GM12874 (cell line): ENCODE data around the gene POLDIP3.

Experiments
- TF ChIP-seq, protein P1 (sequence below): IDR thresholded peaks from 2 replicates; pipeline ENCODE4 v1.5.1; 2011; ENCODE audit warnings: low read depth, mild to moderate bottlenecking, control low read depth, low read length, moderate library complexity; ENCODE audit not compliant: insufficient read depth

POLDIP3 gene

DNA sequence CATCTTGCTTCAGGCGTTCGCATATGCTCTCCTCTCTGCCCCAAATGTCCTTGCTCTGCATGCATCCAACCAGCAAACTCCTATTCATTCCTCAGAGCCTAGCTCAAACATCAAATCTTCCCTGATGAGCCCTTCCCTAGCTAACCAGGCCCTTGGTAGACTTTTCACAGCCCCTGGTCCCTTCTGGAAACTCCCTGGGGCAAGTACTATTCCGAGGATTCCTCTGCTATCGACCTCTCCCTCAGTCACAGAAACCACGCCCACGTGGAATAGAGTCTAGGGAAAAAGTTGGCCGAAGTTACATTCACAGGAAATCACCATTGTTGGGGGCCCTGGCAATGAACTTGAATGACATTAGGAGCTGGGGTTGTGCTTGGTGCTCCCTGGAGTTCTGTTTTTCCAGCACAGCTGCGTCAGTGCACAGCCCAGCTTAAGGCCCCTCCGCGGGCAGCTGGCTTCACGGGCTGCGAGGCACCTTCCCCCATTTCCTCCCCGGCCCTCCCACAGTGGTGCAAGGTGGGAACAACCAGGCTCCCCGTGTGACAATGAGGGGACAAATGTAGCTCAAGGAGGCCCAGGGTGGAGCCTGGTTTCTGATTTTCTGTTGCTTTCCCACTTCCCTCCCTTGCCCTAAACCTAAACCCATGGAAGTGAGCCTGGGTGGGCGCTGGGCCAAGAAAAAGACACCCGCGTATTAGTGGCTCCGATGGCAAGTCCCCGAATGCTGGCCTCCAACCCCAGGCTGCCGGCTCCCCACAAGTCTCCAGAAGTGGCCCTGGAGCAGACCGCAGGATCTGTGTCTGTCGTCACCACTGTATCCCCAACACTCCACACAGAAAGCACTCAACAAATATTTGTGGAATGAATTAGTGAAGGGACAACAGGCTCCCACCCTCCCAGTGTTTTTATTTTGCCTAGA is 30.0 kb upstream of the POLDIP3 start:
- TF ChIP-seq, protein P1, sequence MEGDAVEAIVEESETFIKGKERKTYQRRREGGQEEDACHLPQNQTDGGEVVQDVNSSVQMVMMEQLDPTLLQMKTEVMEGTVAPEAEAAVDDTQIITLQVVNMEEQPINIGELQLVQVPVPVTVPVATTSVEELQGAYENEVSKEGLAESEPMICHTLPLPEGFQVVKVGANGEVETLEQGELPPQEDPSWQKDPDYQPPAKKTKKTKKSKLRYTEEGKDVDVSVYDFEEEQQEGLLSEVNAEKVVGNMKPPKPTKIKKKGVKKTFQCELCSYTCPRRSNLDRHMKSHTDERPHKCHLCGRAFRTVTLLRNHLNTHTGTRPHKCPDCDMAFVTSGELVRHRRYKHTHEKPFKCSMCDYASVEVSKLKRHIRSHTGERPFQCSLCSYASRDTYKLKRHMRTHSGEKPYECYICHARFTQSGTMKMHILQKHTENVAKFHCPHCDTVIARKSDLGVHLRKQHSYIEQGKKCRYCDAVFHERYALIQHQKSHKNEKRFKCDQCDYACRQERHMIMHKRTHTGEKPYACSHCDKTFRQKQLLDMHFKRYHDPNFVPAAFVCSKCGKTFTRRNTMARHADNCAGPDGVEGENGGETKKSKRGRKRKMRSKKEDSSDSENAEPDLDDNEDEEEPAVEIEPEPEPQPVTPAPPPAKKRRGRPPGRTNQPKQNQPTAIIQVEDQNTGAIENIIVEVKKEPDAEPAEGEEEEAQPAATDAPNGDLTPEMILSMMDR: no peak

DNA sequence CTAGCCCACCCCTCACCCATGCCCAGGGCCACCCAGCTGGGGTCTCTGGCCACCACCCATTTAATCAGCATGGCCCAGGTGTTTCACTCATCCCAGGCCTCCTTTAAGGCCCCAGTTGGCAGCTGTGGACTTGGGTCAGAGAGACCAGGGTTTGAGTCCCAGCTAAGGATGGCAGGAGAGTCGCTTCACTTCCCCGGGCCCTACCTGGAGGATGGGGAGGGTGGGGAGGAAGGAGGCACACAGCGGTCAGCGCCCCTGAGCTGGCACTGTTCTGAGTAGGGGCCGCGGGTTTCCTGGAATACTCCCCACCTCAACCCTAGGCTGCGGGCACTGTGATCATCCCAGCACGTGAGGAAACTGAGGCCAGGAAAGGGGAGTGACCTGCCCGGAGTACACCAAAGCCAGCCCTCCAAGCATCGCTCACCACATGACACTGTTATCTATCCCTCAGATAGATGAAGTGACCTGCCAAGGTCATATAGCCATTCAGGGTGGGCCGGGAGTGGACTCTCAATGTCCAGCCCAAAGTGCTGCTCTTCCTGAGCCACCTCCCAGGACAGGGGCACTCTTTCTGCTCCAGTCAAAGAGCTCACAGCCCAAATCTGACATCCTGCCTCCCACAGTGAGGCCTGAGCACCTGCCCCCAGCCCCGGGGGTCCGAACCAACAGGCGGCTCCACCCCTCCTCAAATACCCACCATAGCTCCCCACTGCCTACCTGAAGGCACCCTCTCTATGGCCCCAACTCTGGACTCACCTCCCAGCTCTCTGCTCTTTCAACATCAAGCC is 29.1 kb upstream of the POLDIP3 start:
- TF ChIP-seq, protein P1: no peak

DNA sequence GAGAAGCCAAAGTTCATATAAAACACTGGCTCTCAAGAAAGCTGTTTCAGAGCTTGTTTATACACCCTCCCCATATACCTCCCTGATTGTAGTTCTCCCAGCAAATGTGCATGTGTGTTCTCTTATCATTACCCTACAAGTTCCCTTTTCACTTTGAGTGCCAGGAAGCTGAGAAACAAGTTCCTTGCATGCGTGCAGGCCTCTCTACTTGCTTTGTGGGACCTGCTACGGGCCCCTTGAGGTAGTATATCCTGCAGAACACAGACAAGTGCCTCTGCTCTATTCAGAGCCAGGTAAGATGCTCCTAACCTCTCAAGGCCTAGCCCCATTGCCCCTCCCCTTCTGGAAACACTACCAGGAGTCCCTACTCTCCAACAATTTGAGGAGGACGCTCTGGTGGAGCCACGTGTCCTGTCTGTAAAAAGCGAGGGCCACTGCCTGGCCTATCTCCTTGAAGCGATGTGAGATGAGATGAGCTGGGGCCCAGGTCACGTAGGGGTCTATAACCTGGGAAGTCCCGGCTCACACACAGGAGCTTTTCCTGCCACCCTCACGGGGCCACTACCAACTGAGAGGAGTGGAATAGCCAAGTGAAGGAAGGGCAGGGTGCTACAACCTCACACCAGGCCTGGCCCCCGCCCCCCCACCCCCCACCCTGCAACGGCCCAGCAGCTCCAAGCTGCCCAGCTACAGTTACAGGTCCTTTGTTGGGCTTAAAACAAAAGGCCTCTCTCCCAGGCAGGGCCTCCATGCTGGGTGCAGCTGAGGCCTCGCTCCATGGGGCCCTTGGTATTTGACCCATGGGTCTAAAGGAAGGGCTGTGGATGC is 28.3 kb upstream of the POLDIP3 start:
- TF ChIP-seq, protein P1: no peak

DNA sequence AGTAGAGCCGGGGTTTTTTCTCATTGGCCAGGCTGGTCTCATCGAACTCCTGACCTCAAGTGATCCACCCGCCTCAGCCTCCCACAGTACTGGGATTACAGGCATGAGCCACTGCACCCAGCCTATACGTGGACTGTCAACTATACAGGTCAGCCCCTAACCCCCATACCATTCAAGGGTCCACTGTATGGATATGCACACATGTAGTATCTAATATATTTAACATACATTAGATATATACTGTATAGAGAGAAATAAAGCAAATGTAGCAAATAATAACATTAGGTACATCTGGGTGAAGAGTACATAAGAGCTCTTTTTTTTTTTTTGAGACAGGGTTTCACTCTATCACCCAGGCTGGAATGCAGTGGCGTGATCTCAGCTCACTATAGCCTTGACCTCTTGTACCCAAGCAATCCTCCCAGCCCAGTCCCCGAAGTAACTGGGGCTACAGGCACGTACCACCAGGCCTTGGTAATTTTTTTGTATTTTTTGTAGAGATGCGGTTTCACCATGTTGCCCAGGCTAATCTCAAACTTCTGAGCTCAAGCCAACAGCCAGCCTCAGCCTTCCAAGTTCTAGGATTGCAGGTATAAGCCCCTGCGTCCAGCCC is 27.2 kb upstream of the POLDIP3 start:
- TF ChIP-seq, protein P1: no peak

DNA sequence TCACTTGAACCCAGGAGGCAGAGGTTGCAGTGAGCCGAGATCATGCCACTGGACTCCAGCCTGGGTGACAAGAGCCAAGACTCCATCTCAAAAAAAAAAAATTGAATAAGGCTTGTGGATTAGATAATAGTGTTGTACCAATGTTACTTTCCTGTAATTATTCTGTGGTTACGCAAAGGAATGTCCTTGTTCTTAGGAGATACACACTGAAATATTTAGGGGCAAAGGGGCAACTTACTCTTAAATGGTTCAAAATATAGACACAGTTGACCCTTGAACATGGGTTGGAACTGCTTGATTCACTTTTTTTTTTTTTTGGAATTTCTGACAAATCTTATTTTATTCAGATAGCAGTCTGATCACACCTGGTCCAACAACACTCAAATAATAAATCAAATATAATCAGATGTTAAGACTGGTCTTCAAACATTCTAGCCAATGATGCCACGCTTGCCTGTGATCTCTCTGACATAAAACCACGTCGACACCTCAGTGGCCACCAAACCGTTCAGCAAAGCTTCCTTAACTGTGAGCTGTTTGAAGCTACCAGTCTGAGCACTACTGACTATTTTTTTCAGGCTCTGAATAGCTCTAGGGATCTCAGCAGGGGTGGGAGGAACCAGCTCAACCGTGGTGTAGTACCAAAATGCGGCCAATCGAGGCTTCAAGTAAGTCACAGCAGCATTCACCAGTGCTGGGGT is 25.0 kb upstream of the POLDIP3 start:
- TF ChIP-seq, protein P1: no peak

DNA sequence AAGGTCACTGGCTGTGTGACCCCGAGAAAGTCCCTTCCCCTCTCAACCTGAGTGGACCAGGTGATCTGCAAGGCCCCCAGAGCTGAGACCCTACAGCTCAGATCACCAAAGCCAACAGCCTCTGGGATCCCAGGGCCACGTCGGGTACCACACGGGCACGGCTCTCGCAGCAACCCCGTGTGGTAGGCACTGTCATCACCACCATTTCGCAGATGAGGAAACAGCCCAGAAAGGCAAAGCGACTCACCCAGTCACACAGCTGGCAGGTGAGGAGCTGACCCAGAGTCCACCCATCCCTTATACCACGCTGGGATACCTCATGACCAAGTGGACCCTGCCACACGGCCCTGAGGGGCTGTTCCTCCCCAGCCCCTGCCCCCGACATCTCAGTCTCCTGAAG is 22.9 kb upstream of the POLDIP3 start:
- TF ChIP-seq, protein P1: no peak
